ENCODE results near the gene NPAS2. TPM values are rescaled to one million over a fixed set of nuclear protein-coding genes. Genes with fewer than 3 reads are reported as not detected.

NPAS2 gene
- total RNA-seq, 3 donors from 2014 or later (not counting 1 experiment from before 2014, with no cell fraction given): not detected

DNA sequence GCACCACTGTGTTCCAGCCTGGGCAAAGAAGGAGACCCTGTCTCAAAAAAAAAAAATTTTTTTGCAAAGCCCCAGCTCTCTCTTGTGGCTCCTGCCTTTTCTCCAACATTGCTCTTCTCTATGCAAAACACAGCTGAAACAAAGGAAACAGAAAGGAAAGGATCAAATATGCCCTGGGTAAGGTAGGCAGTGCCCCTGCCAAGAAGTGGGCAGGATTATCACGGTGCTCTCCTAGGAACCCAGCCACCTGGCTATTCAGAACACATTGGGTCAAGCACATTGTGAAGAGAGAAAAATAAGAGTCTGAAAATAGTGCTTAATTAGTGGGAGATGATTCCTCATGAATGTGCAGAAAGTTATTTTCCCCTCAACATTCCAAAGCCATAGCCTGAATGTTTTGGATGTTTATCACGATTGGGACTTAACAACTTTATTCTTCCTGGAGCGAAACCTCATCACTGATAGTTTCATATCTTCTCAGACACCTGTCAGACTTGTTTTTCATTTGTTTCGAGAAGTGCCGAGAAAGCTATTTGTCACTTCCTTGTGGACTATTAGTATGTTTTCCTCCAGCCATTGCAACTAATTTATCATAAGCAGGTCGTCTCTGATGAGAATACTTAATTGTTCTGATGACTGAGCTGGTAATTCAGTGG is 139.4 kb downstream of the NPAS2 start:
- no peak overlapping the region for H3K27ac ChIP-seq (ENCODE audit: low read length)
- DNase-seq: no peak
- H3K4me3 ChIP-seq (ENCODE audit: low read length): no peak overlapping the region
- no peaks in the 10 kb centered on the region for H3K27me3 Mint-ChIP-seq (ENCODE audit: low read depth in 2 of 2)
- no peaks in the 10 kb centered on the region for H3K36me3 ChIP-seq (ENCODE audit: control insufficient read depth, insufficient read depth, low read length)
- intact Hi-C loops (cut with micrococcal nuclease): no loop called here
- no peaks in the 10 kb centered on the region for H3K4me1 Mint-ChIP-seq
- H3K9me3 ChIP-seq (ENCODE audit: control insufficient read depth, insufficient read depth, low read length): no peaks in the 10 kb centered on the region
- H3K4me3 Mint-ChIP-seq: no peak overlapping the region
- H3K36me3 Mint-ChIP-seq: no peaks in the 10 kb centered on the region
- ATAC-seq: no peak
- H3K27ac Mint-ChIP-seq: no peak overlapping the region
- TF ChIP-seq, protein P1, sequence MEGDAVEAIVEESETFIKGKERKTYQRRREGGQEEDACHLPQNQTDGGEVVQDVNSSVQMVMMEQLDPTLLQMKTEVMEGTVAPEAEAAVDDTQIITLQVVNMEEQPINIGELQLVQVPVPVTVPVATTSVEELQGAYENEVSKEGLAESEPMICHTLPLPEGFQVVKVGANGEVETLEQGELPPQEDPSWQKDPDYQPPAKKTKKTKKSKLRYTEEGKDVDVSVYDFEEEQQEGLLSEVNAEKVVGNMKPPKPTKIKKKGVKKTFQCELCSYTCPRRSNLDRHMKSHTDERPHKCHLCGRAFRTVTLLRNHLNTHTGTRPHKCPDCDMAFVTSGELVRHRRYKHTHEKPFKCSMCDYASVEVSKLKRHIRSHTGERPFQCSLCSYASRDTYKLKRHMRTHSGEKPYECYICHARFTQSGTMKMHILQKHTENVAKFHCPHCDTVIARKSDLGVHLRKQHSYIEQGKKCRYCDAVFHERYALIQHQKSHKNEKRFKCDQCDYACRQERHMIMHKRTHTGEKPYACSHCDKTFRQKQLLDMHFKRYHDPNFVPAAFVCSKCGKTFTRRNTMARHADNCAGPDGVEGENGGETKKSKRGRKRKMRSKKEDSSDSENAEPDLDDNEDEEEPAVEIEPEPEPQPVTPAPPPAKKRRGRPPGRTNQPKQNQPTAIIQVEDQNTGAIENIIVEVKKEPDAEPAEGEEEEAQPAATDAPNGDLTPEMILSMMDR (IDR thresholded peaks at IDR 0.05): no peak
- no peaks in the 10 kb centered on the region for H3K4me1 ChIP-seq (ENCODE audit: control insufficient read depth, insufficient read depth, low read length)
- no peaks in the 10 kb centered on the region for H3K27me3 ChIP-seq (ENCODE audit: control insufficient read depth, insufficient read depth, low read length)
- H3K9me3 Mint-ChIP-seq: no peaks in the 10 kb centered on the region
- 59% methylated on average over 6 of the region's 6 CpGs for WGBS (ENCODE audit: insufficient coverage)

- Histone ChIP-seq H3K27ac (ENCODE audit: low read length) (no peak overlapping the region), H3K36me3 (ENCODE audit: control insufficient read depth, insufficient read depth, low read length) (no peaks in the 10 kb centered on the region), H3K9me3 (ENCODE audit: control insufficient read depth, insufficient read depth, low read length) (no peaks in the 10 kb centered on the region), H3K4me3 (ENCODE audit: low read length) (no peak overlapping the region), H3K4me1 (ENCODE audit: control insufficient read depth, insufficient read depth, low read length) (no peaks in the 10 kb centered on the region), H3K27me3 (ENCODE audit: control insufficient read depth, insufficient read depth, low read length) (no peaks in the 10 kb centered on the region)
- no peaks in the 10 kb centered on the region for H3K4me1 Mint-ChIP-seq
- no peak for DNase-seq
- H3K4me3 Mint-ChIP-seq: no peak overlapping the region
- TF ChIP-seq, protein P1 (IDR thresholded peaks at IDR 0.05): no peak
- no peak for ATAC-seq
- H3K27me3 Mint-ChIP-seq (ENCODE audit: low read depth in 2 of 2): no peaks in the 10 kb centered on the region
- intact Hi-C loops (cut with micrococcal nuclease): no loop called here
- H3K27ac Mint-ChIP-seq: no peak overlapping the region
- H3K9me3 Mint-ChIP-seq: no peaks in the 10 kb centered on the region
- WGBS (ENCODE audit: insufficient coverage): 95% methylated on average over 4 of the region's 4 CpGs
- H3K36me3 Mint-ChIP-seq: no peaks in the 10 kb centered on the region
Observed at GRCh38 chr2:100960688-100961087, 140.7 kb downstream of the NPAS2 start.

DNA sequence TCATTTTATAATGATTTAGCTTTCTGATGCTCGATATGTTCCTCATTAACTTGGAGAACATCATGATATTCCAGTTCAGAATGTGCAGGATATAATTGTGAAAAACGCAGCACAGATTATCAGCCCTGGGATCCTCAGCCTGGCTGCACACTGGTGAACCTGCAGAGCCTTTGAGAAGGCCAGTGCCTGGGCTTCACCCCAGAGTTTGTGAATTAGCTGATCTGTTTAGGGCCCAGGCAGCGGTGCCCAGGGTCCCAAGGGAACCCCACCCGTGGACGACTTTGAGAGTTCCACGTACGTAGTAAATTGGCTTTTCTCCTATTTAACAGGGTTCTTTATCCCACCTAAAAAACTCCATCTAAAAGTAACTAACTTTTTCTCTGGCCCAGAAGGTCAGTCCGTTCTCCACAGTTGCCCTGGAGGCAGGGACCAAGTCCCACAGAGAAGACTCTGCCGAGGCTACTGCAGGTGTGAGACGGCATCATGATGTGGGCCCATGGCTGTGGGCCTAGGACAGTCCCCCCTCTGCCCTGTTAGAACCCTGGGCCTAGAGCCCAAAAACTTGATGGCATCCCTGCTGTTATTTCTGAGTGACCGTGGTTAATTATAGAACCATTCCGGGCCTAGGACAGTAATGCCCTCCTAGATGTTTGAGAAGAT is 142.6 kb downstream of the NPAS2 start:
- Histone ChIP-seq H3K27me3 (ENCODE audit: control insufficient read depth, insufficient read depth, low read length) (no peaks in the 10 kb centered on the region), H3K4me3 (ENCODE audit: low read length) (no peak overlapping the region), H3K4me1 (ENCODE audit: control insufficient read depth, insufficient read depth, low read length) (no peaks in the 10 kb centered on the region), H3K27ac (ENCODE audit: low read length) (no peak overlapping the region), H3K9me3 (ENCODE audit: control insufficient read depth, insufficient read depth, low read length) (no peaks in the 10 kb centered on the region), H3K36me3 (ENCODE audit: control insufficient read depth, insufficient read depth, low read length) (no peaks in the 10 kb centered on the region)
- no peaks in the 10 kb centered on the region for H3K27me3 Mint-ChIP-seq (ENCODE audit: low read depth in 2 of 2)
- WGBS (ENCODE audit: insufficient coverage): 91% methylated on average over 12 of the region's 12 CpGs
- no peaks in the 10 kb centered on the region for H3K36me3 Mint-ChIP-seq
- intact Hi-C loops (cut with micrococcal nuclease): no loop called here
- no peaks in the 10 kb centered on the region for H3K4me1 Mint-ChIP-seq
- TF ChIP-seq, protein P1 (IDR thresholded peaks at IDR 0.05): no peak
- ATAC-seq (no peak), DNase-seq (no peak)
- no peaks in the 10 kb centered on the region for H3K9me3 Mint-ChIP-seq
- H3K27ac Mint-ChIP-seq: no peak overlapping the region
- H3K4me3 Mint-ChIP-seq: no peak overlapping the region

- Histone ChIP-seq H3K4me3 (ENCODE audit: low read length) (no peak overlapping the region), H3K27ac (ENCODE audit: low read length) (no peak overlapping the region), H3K9me3 (ENCODE audit: control insufficient read depth, insufficient read depth, low read length) (no peaks in the 10 kb centered on the region), H3K36me3 (ENCODE audit: control insufficient read depth, insufficient read depth, low read length) (no peaks in the 10 kb centered on the region), H3K4me1 (ENCODE audit: control insufficient read depth, insufficient read depth, low read length) (no peaks in the 10 kb centered on the region), H3K27me3 (ENCODE audit: control insufficient read depth, insufficient read depth, low read length) (no peaks in the 10 kb centered on the region)
- no peak overlapping the region for H3K4me3 Mint-ChIP-seq
- H3K36me3 Mint-ChIP-seq: no peaks in the 10 kb centered on the region
- H3K27me3 Mint-ChIP-seq (ENCODE audit: low read depth in 2 of 2): no peaks in the 10 kb centered on the region
- intact Hi-C loops (cut with micrococcal nuclease): no loop called here
- H3K9me3 Mint-ChIP-seq: no peaks in the 10 kb centered on the region
- WGBS (ENCODE audit: insufficient coverage): 90% methylated on average over 4 of the region's 4 CpGs
- DNase-seq (no peak), ATAC-seq (no peak)
- TF ChIP-seq, protein P1 (IDR thresholded peaks at IDR 0.05): no peak
- H3K4me1 Mint-ChIP-seq: no peaks in the 10 kb centered on the region
- no peak overlapping the region for H3K27ac Mint-ChIP-seq
Observed at GRCh38 chr2:100963026-100963375, 143.1 kb downstream of the NPAS2 start.

All from natural killer cell (primary cell).